HEK293T (cell line): ENCODE results near the gene LIN37.

ENCODE experiments used
- BHLHE40 ChIP-seq: fragments of 450-650 bp; IDR thresholded peaks from 2 replicates; pipeline ENCODE4 v1.6.1; 2016; ENCODE audit warnings: mild to moderate bottlenecking, moderate library complexity, borderline replicate concordance
- FOXM1 ChIP-seq: fragments of 450-650 bp; IDR thresholded peaks from 2 replicates; pipeline ENCODE4 v1.6.1; 2017; ENCODE audit warnings: mild to moderate bottlenecking, borderline replicate concordance
- PKNOX1 ChIP-seq: fragments of 450-650 bp; IDR thresholded peaks from 2 replicates; pipeline ENCODE4 v1.6.1; 2016
- SP1 ChIP-seq: fragments of 450-650 bp; IDR thresholded peaks from 2 replicates; pipeline ENCODE4 v1.6.1; 2017
- SUZ12 ChIP-seq: fragments of 450-650 bp; IDR thresholded peaks from 2 replicates; pipeline ENCODE4 v1.6.1; 2016; ENCODE audit warnings: mild to moderate bottlenecking
- TARDBP ChIP-seq: fragments of 450-650 bp; IDR thresholded peaks from 2 replicates; pipeline ENCODE4 v1.6.1; 2016

- TF ChIP-seq BHLHE40 (no peak), PKNOX1 (no peak), SUZ12 (no peak), FOXM1 (no peak), TARDBP (no peak), SP1 (no peak)
These were observed 18.6 kb upstream of the LIN37 start for GRCh38 chr19:35729763-35730162.
